Parathyroid adenoma (tissue), 2 donors: ENCODE results near the gene KLHL8.

Experiments used
- H2AFZ ChIP-seq: fragments of 300-600 bp; sonication (generic); one replicate; pipeline ENCODE4 v1.7.0; 2017; ENCODE audit warnings: antibody characterized with exemption, mild to moderate bottlenecking
- H3K27ac ChIP-seq: fragments of 300-600 bp; sonication (generic); one replicate; pipeline ENCODE4 v1.7.0; 2017
- H3K27me3 ChIP-seq: fragments of 300-600 bp; sonication (generic); one replicate; pipeline ENCODE4 v1.7.0; 2017; ENCODE audit warnings: low read length; ENCODE audit not compliant: control insufficient read depth, insufficient read depth
- H3K36me3 ChIP-seq: fragments of 300-600 bp; sonication (generic); one replicate; pipeline ENCODE4 v1.7.0; 2017; ENCODE audit warnings: low read length; ENCODE audit not compliant: control insufficient read depth, insufficient read depth
- H3K4me1 ChIP-seq: fragments of 300-600 bp; sonication (generic); one replicate; pipeline ENCODE4 v1.7.0; 2017; ENCODE audit warnings: control low read depth
- H3K4me2 ChIP-seq: fragments of 300-600 bp; sonication (generic); one replicate; pipeline ENCODE4 v1.7.0; 2017; ENCODE audit warnings: low read length
- H3K4me3 ChIP-seq: fragments of 300-600 bp; sonication (generic); one replicate; pipeline ENCODE4 v1.7.0; 2017; ENCODE audit warnings: low read depth, low read length
- H3K79me2 ChIP-seq: fragments of 300-600 bp; sonication (generic); one replicate; pipeline ENCODE4 v1.7.0; 2017; ENCODE audit warnings: control low read depth
- H3K9ac ChIP-seq: fragments of 300-600 bp; sonication (generic); one replicate; pipeline ENCODE4 v1.7.0; 2017; ENCODE audit warnings: mild to moderate bottlenecking
- H3K9me3 ChIP-seq: fragments of 300-600 bp; sonication (generic); one replicate; pipeline ENCODE4 v1.7.0; 2017; ENCODE audit warnings: low read length; ENCODE audit not compliant: control insufficient read depth
- CTCF ChIP-seq: fragments of 300-600 bp; sonication (generic); IDR thresholded peaks from one replicate; pipeline ENCODE4 v1.7.0; 2017; ENCODE audit warnings: antibody characterized with exemption, mild to moderate bottlenecking
- donor health status: primary hyperparathyroidism.

KLHL8 gene

GRCh38 chr4:87250294-87250693 is 29.9 kb upstream of the KLHL8 start:
- no peak for TF ChIP-seq CTCF
- H3K4me1 ChIP-seq, result no peaks in the 10 kb centered on the region
- no peak overlapping the region for H3K4me2 ChIP-seq
- no peak overlapping the region for H3K4me3 ChIP-seq
- no peaks in the 10 kb centered on the region for H3K9me3 ChIP-seq
- no peaks in the 10 kb centered on the region for H3K36me3 ChIP-seq
- H3K9ac ChIP-seq, result no peak overlapping the region
- no peak overlapping the region for H3K27ac ChIP-seq
- no peak overlapping the region for H2AFZ ChIP-seq
- H3K27me3 ChIP-seq, result no peaks in the 10 kb centered on the region
- no peaks in the 10 kb centered on the region for H3K79me2 ChIP-seq

- TF ChIP-seq CTCF, result no peak
- H3K9me3 ChIP-seq, result no peaks in the 10 kb centered on the region
- H2AFZ ChIP-seq, result no peak overlapping the region
- H3K27me3 ChIP-seq, result no peaks in the 10 kb centered on the region
- H3K4me2 ChIP-seq, result no peak overlapping the region
- no peaks in the 10 kb centered on the region for H3K4me1 ChIP-seq
- H3K4me3 ChIP-seq, result no peak overlapping the region
- no peaks in the 10 kb centered on the region for H3K36me3 ChIP-seq
- H3K79me2 ChIP-seq, result no peaks in the 10 kb centered on the region
- no peak overlapping the region for H3K9ac ChIP-seq
- no peak overlapping the region for H3K27ac ChIP-seq
Observed at GRCh38 chr4:87249332-87250019, 29.1 kb upstream of the KLHL8 start.

- Histone ChIP-seq H3K27me3 (no peaks in the 10 kb centered on the region), H3K36me3 (no peaks in the 10 kb centered on the region), H3K4me1 (peaks cover 5% of the 10 kb centered on the region), H3K79me2 (no peaks in the 10 kb centered on the region), H3K27ac (no peak overlapping the region), H3K9ac (no peak overlapping the region), H3K4me2 (no peak overlapping the region), H2AFZ (no peak overlapping the region), H3K4me3 (no peak overlapping the region), H3K9me3 (no peaks in the 10 kb centered on the region)
- TF ChIP-seq CTCF, result no peak
Observed at GRCh38 chr4:87243426-87244053, 23.1 kb upstream of the KLHL8 start.

GRCh38 chr4:87241336-87241735 is 20.9 kb upstream of the KLHL8 start:
- Histone ChIP-seq H3K27me3 (no peaks in the 10 kb centered on the region), H3K9ac (no peak overlapping the region), H3K79me2 (no peaks in the 10 kb centered on the region), H3K9me3 (no peaks in the 10 kb centered on the region), H2AFZ (no peak overlapping the region), H3K36me3 (no peaks in the 10 kb centered on the region), H3K27ac (no peak overlapping the region), H3K4me2 (peak overlapping the region; percentile 53), H3K4me1 (peaks cover 5% of the 10 kb centered on the region), H3K4me3 (no peak overlapping the region)
- no peak for TF ChIP-seq CTCF

- peak overlapping the region; percentile 30 for H3K4me3 ChIP-seq
- no peak overlapping the region for H3K9ac ChIP-seq
- H3K4me1 ChIP-seq, result peaks cover 5% of the 10 kb centered on the region
- no peaks in the 10 kb centered on the region for H3K27me3 ChIP-seq
- no peak overlapping the region for H3K27ac ChIP-seq
- peak overlapping the region; percentile 22 for H2AFZ ChIP-seq
- no peak for TF ChIP-seq CTCF
- no peaks in the 10 kb centered on the region for H3K36me3 ChIP-seq
- H3K4me2 ChIP-seq, result peak overlapping the region; percentile 53
- H3K9me3 ChIP-seq, result no peaks in the 10 kb centered on the region
- H3K79me2 ChIP-seq, result no peaks in the 10 kb centered on the region
Observed at GRCh38 chr4:87240341-87240740, 19.9 kb upstream of the KLHL8 start.
